Colonic mucosa (tissue), 4 donors: ENCODE results near the gene NLRP14. TPM values are rescaled to one million over a fixed set of nuclear protein-coding genes. Genes with fewer than 3 reads are reported as not detected.

Source experiments
- DNase-seq: peaks from one replicate; pipeline ENCODE4 v3.0.0-alpha.2; 2020
- H3K27ac ChIP-seq: fragments of 200-600 bp; one replicate; pipeline ENCODE4 v1.8.0; 2021
- H3K27me3 ChIP-seq: fragments of 200-600 bp; one replicate; pipeline ENCODE4 v1.8.0; 2021
- H3K36me3 ChIP-seq: fragments of 200-600 bp; one replicate; pipeline ENCODE4 v1.8.0; 2021
- H3K4me1 ChIP-seq: fragments of 200-600 bp; one replicate; pipeline ENCODE4 v1.8.0; 2021; ENCODE audit warnings: mild to moderate bottlenecking
- H3K4me3 ChIP-seq: fragments of 200-600 bp; one replicate; pipeline ENCODE4 v1.8.0; 2021
- H3K9ac ChIP-seq, 2 donors: one replicate each; pipeline ENCODE4 v1.7.0; 2013; ENCODE audit warnings: control low read depth in 2 of 2, low read depth in 2 of 2, low read length in 2 of 2
- H3K9me3 ChIP-seq: fragments of 200-600 bp; one replicate; pipeline ENCODE4 v1.8.0; 2021
- CTCF ChIP-seq: fragments of 200-600 bp; IDR thresholded peaks from one replicate; pipeline ENCODE4 v1.8.0; 2022; ENCODE audit warnings: antibody characterized with exemption, mild to moderate bottlenecking
- intact Hi-C: fragments of 100-400 bp; cut with DNase I; formaldehyde crosslinking; loops from one replicate; pipeline ENCODE4 v1.14.1; 2022
- total RNA-seq, 2 donors: library from RNA; stranded (reverse); fragmentation: NEBNext Ultra II Directional in 1 of 2; extraction: Animal tissue kit (Norgen Biotek cat#: 25700) in 1 of 2; gene quantifications; one replicate each; pipeline ENCODE4 v1.2.1, GENCODE V29; 2021
- donor health status: healthy.
- donor health status: DM: no; HTN: no; CAD: no.
- donor health status: DM: no; HTN: no; CAD: no.

Gene NLRP14
- under 1 TPM in 1 of 2 donors, not detected in 1; 0.10 TPM for total RNA-seq

- intact Hi-C loops, result no loop called here
- TF ChIP-seq CTCF, result no peak
- no peaks in the 10 kb centered on the region for H3K36me3 ChIP-seq
- H3K9ac ChIP-seq, result peak within 1 kb of the TSS; percentile 44 to 66
- peak within 1 kb of the TSS; percentile 47 for H3K27ac ChIP-seq
- peak; percentile 98 for DNase-seq
- no peaks in the 10 kb centered on the region for H3K4me1 ChIP-seq
- H3K4me3 ChIP-seq, result peak within 1 kb of the TSS; percentile 64
- no peaks in the 10 kb centered on the region for H3K9me3 ChIP-seq
- no peaks in the 10 kb centered on the region for H3K27me3 ChIP-seq
Observed at GRCh38 chr11:7020183-7020917, at the start of gene NLRP14, which contains the start of gene ZNF214. Gene NLRP14, plus strand, starts transcription at chr11:7020479. Its CDS starts 18,108 bp downstream, at chr11:7038587. Gene ZNF214, minus strand, starts transcription at chr11:7020346. Its CDS starts 17,511 bp downstream, at chr11:7002835.

GRCh38 chr11:6979365-6979764, 40.9 kb upstream of the NLRP14 start:
- H3K9ac ChIP-seq, result no peak overlapping the region
- H3K36me3 ChIP-seq, result no peaks in the 10 kb centered on the region
- intact Hi-C loops, result no loop called here
- no peaks in the 10 kb centered on the region for H3K4me1 ChIP-seq
- H3K4me3 ChIP-seq, result no peak overlapping the region
- no peak for TF ChIP-seq CTCF
- H3K27ac ChIP-seq, result no peak overlapping the region
- H3K9me3 ChIP-seq, result no peaks in the 10 kb centered on the region
- DNase-seq, result no peak
- no peaks in the 10 kb centered on the region for H3K27me3 ChIP-seq

GRCh38 chr11:6986487-6986886, 33.8 kb upstream of the NLRP14 start:
- TF ChIP-seq CTCF, result no peak
- H3K4me3 ChIP-seq, result no peak overlapping the region
- no peaks in the 10 kb centered on the region for H3K4me1 ChIP-seq
- H3K9ac ChIP-seq, result no peak overlapping the region
- no peaks in the 10 kb centered on the region for H3K36me3 ChIP-seq
- no peaks in the 10 kb centered on the region for H3K9me3 ChIP-seq
- intact Hi-C loops, result no loop called here
- no peaks in the 10 kb centered on the region for H3K27me3 ChIP-seq
- no peak overlapping the region for H3K27ac ChIP-seq
- DNase-seq, result no peak

GRCh38 chr11:6988506-6988905, 31.8 kb upstream of the NLRP14 start:
- TF ChIP-seq CTCF, result no peak
- H3K9ac ChIP-seq, result no peak overlapping the region
- H3K4me1 ChIP-seq, result no peaks in the 10 kb centered on the region

GRCh38 chr11:6991227-6991626, 29.1 kb upstream of the NLRP14 start:
- intact Hi-C loops, result no loop called here
- no peak overlapping the region for H3K27ac ChIP-seq
- no peaks in the 10 kb centered on the region for H3K27me3 ChIP-seq
- TF ChIP-seq CTCF, result no peak
- H3K4me3 ChIP-seq, result no peak overlapping the region
- no peaks in the 10 kb centered on the region for H3K36me3 ChIP-seq
- H3K9ac ChIP-seq, result no peak overlapping the region
- no peaks in the 10 kb centered on the region for H3K9me3 ChIP-seq
- DNase-seq, result no peak
- H3K4me1 ChIP-seq, result no peaks in the 10 kb centered on the region

More at GRCh38 chr11:6988506-6988905, 31.8 kb upstream of the NLRP14 start:
- Histone ChIP-seq H3K27ac (no peak overlapping the region), H3K36me3 (no peaks in the 10 kb centered on the region), H3K4me3 (no peak overlapping the region), H3K9me3 (no peaks in the 10 kb centered on the region), H3K27me3 (no peaks in the 10 kb centered on the region)
- no peak for DNase-seq
- intact Hi-C loops, result no loop called here
